ENCODE measurements around the gene RAB31. TPM values are rescaled to one million over a fixed set of nuclear protein-coding genes. Genes with fewer than 3 reads are reported as not detected.

Gene RAB31
- total RNA-seq, 1 experiment from 2014 or later: 32.9 TPM

GRCh38 chr18:9832871-9833270 lies 124.8 kb downstream of the RAB31 start:
- ChIA-PET POLR2A (no interaction called here), CTCF (no interaction called here)
- no peak for TF ChIP-seq MAX (CRISPR knock-in tag; IDR thresholded peaks at IDR 0.05)
- no peak for TF ChIP-seq SP1 (CRISPR knock-in tag; conservative IDR thresholded peaks at IDR 0.05)
- no peak for TF ChIP-seq FOXP1 (CRISPR knock-in tag; IDR thresholded peaks at IDR 0.05; ENCODE audit: borderline replicate concordance)
- no peak for TF ChIP-seq ZNF138 (CRISPR knock-in tag; conservative IDR thresholded peaks at IDR 0.05)
- no peak for TF ChIP-seq MXD4 (CRISPR knock-in tag; IDR thresholded peaks at IDR 0.05; ENCODE audit: borderline replicate concordance)
- TF ChIP-seq GTF2I (CRISPR knock-in tag; conservative IDR thresholded peaks at IDR 0.05): no peak
- no peak for TF ChIP-seq MLX (CRISPR knock-in tag; IDR thresholded peaks at IDR 0.05)
- no peak for TF ChIP-seq ATF2 (CRISPR knock-in tag; IDR thresholded peaks at IDR 0.05; ENCODE audit: borderline replicate concordance, low read depth)
- no peak for DNase-seq (ENCODE audit: low spot score)
- no peak for ATAC-seq
- Mint-ChIP-seq H3K4me3 (no peak overlapping the region), H3K27me3 (ENCODE audit: low read depth) (no peaks in the 10 kb centered on the region), H3K27ac (no peak overlapping the region), H3K36me3 (peaks cover 4% of the 10 kb centered on the region), H3K4me1 (peaks cover 41% of the 10 kb centered on the region), H3K9me3 (no peaks in the 10 kb centered on the region)

GRCh38 chr18:9834551-9834950 lies 126.5 kb downstream of the RAB31 start:
- CTCF ChIA-PET: no interaction called here
- DNase-seq (ENCODE audit: low spot score): no peak
- H3K27me3 Mint-ChIP-seq (ENCODE audit: low read depth): no peaks in the 10 kb centered on the region; the same call in 1 of the 2 replicates
- no peak for TF ChIP-seq ERG (CRISPR knock-in tag; IDR thresholded peaks at IDR 0.05)
- TF ChIP-seq ATF6 (CRISPR knock-in tag; IDR thresholded peaks at IDR 0.05): no peak
- no peak for TF ChIP-seq SOX15 (CRISPR knock-in tag; IDR thresholded peaks at IDR 0.05)
- no peak for TF ChIP-seq ZNF512 (CRISPR knock-in tag; IDR thresholded peaks at IDR 0.05; ENCODE audit: borderline replicate concordance)
- TF ChIP-seq GABPB1 (CRISPR knock-in tag; IDR thresholded peaks at IDR 0.05): no peak
- no peak for TF ChIP-seq AR (CRISPR knock-in tag; IDR thresholded peaks at IDR 0.05)
- TF ChIP-seq CBFB (CRISPR knock-in tag; IDR thresholded peaks at IDR 0.05; ENCODE audit: low read depth): no peak
- TF ChIP-seq EMX1 (CRISPR knock-in tag; IDR thresholded peaks at IDR 0.05): no peak
- TF ChIP-seq TP53 (CRISPR knock-in tag; IDR thresholded peaks at IDR 0.05): no peak
- TF ChIP-seq FOXJ3 (CRISPR knock-in tag; IDR thresholded peaks at IDR 0.05; ENCODE audit: borderline replicate concordance): no peak
- TF ChIP-seq ZNF317 (CRISPR knock-in tag; IDR thresholded peaks at IDR 0.05; ENCODE audit: borderline replicate concordance, low read depth): no peak
- no peak for TF ChIP-seq SMAD4 (CRISPR knock-in tag; IDR thresholded peaks at IDR 0.05)
- no peak for TF ChIP-seq MXD4 (CRISPR knock-in tag; IDR thresholded peaks at IDR 0.05; ENCODE audit: borderline replicate concordance)
- TF ChIP-seq ZNF219 (CRISPR knock-in tag; IDR thresholded peaks at IDR 0.05; ENCODE audit: borderline replicate concordance): no peak
- TF ChIP-seq ZNF263 (CRISPR knock-in tag; IDR thresholded peaks at IDR 0.05; ENCODE audit: low read depth): no peak
- no peak for TF ChIP-seq USF1 (CRISPR knock-in tag; IDR thresholded peaks at IDR 0.05)
- TF ChIP-seq GTF2I (CRISPR knock-in tag; conservative IDR thresholded peaks at IDR 0.05): no peak

More at GRCh38 chr18:9834551-9834950, 126.5 kb downstream of the RAB31 start:
- POLR2A ChIA-PET: no interaction called here
- H3K9me3 Mint-ChIP-seq: no peaks in the 10 kb centered on the region
- peaks cover 4% of the 10 kb centered on the region for H3K36me3 Mint-ChIP-seq
- peaks cover 58% of the 10 kb centered on the region for H3K4me1 Mint-ChIP-seq
- peak overlapping the region; percentile 95 for H3K27ac Mint-ChIP-seq
- no peak for ATAC-seq
- H3K4me3 Mint-ChIP-seq: no peak overlapping the region

Measured in WTC11 (cell line).